ENCODE results near the gene NFIA.

Gene NFIA

GRCh38 chr1:61435226-61435625, 352.9 kb downstream of the NFIA start:
- DNase-seq (ENCODE audit: low read depth, low spot score), result no peak
- TF ChIP-seq, protein P1, sequence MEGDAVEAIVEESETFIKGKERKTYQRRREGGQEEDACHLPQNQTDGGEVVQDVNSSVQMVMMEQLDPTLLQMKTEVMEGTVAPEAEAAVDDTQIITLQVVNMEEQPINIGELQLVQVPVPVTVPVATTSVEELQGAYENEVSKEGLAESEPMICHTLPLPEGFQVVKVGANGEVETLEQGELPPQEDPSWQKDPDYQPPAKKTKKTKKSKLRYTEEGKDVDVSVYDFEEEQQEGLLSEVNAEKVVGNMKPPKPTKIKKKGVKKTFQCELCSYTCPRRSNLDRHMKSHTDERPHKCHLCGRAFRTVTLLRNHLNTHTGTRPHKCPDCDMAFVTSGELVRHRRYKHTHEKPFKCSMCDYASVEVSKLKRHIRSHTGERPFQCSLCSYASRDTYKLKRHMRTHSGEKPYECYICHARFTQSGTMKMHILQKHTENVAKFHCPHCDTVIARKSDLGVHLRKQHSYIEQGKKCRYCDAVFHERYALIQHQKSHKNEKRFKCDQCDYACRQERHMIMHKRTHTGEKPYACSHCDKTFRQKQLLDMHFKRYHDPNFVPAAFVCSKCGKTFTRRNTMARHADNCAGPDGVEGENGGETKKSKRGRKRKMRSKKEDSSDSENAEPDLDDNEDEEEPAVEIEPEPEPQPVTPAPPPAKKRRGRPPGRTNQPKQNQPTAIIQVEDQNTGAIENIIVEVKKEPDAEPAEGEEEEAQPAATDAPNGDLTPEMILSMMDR (IDR thresholded peaks at IDR 0.05; ENCODE audit: low read depth, low read length), result no peak
- in situ Hi-C loops (cut with HindIII; ENCODE audit: low sequenced_read_pairs), result no loop called here
- H3K4me3 ChIP-seq (ENCODE audit: low read depth, low read length), result no peak overlapping the region

DNA sequence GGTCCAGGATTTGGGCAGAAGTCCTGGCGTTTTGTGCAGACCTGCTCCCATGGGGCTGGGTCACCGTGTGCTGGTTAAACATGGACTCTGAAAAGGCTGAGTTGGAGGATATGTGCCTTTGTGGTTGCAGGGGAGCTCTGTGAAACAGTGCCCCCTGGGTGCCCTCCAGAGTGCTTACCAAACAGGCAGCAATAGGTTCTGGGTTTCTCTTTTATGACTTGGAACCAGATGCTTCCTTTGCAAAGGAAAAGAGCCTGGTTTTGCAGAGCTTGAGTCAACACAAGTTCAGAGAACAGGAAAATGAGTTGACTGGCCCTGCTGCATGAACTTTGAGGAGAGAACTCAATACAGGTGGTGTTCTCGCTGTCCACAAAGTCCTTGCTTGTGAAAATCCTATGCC, 353.7 kb downstream of the NFIA start:
- H3K4me3 ChIP-seq (ENCODE audit: low read depth, low read length), result no peak overlapping the region
- no peak for DNase-seq (ENCODE audit: low read depth, low spot score)
- TF ChIP-seq, protein P1 (IDR thresholded peaks at IDR 0.05; ENCODE audit: low read depth, low read length), result peak; percentile 11
- in situ Hi-C loops (cut with HindIII; ENCODE audit: low sequenced_read_pairs), result no loop called here

DNA sequence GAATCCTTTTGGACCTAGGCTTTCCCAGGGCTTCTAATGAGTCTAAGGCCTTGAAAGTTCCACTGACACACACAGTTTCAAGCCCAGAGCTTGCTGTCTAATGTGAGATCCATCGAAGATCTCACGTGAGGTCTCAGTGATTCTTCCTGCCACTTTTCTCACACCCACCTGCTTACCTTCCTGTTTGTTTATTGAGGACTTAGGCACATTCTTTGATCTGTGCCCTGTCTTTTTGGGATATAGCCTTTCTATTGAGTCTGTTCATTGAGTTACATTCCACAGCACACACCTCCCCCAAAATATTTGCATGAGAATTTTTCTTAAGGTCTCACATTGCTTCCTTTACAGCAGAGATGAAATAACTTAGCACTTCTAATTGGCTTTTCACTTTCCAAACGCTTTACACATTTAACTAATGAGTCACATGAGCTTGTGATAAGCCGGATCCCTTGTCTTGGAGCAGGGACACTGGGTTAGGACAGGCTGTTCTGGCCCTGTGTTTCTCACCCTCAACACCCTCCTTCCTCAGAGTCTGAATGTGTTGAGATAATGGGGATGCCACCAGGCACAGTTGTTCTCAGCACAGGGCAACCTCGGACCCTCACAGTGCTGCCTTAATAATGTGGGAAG, 354.2 kb downstream of the NFIA start:
- no peak overlapping the region for H3K4me3 ChIP-seq (ENCODE audit: low read depth, low read length)
- TF ChIP-seq, protein P1 (IDR thresholded peaks at IDR 0.05; ENCODE audit: low read depth, low read length), result no peak
- no peak for DNase-seq (ENCODE audit: low read depth, low spot score)
- in situ Hi-C loops (cut with HindIII; ENCODE audit: low sequenced_read_pairs), result no loop called here

DNA sequence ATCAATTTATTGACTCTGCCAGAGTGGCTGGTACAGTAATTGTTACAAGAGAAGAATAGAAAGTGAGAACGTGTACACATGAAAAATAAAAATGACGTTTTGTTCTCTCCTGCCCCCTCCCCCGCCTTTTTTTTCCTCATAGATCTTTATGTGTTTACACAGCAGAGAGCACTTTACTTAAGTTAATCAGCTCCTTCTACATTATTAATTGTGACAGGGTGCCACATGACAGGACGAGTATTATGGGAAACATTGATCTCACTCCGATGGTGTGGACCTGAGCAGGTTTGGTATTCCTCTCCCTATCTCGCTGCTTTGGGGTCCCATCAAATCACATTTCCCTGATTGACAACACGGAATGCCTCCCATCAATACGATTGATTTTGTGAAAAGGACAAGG, 356.9 kb downstream of the NFIA start:
- no peak overlapping the region for H3K4me3 ChIP-seq (ENCODE audit: low read depth, low read length)
- no peak for DNase-seq (ENCODE audit: low read depth, low spot score)
- in situ Hi-C loops (cut with HindIII; ENCODE audit: low sequenced_read_pairs), result no loop called here
- TF ChIP-seq, protein P1 (IDR thresholded peaks at IDR 0.05; ENCODE audit: low read depth, low read length), result no peak

DNA sequence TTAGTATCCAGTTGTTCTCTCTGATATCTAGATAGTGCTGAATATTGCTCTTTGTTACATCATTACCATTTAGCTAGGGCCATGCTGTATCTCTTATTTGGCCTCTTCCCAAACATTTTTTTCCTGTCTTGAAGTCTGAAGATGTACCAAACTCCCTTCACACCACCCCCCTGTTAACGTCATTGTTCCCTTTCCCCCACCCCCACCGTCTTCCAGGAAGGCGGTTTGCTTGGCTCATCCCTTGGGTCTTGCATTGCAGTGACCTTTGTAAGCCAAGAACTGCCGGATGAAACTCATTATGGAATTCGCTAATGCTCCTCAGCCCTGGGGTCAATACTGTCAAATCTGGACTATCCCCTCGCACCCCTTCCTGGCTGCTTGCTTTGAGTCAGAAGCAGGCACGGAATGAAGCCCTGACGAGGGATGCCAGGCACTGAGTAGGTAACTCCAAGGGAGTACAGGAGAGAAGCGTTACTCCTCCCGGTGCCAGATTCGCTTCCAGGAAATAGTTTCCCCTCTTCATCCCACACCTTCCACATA, 359.4 kb downstream of the NFIA start:
- in situ Hi-C loops (cut with HindIII; ENCODE audit: low sequenced_read_pairs), result no loop called here
- TF ChIP-seq, protein P1 (IDR thresholded peaks at IDR 0.05; ENCODE audit: low read depth, low read length), result no peak
- no peak overlapping the region for H3K4me3 ChIP-seq (ENCODE audit: low read depth, low read length)
- peak; percentile 57 for DNase-seq (ENCODE audit: low read depth, low spot score)

DNA sequence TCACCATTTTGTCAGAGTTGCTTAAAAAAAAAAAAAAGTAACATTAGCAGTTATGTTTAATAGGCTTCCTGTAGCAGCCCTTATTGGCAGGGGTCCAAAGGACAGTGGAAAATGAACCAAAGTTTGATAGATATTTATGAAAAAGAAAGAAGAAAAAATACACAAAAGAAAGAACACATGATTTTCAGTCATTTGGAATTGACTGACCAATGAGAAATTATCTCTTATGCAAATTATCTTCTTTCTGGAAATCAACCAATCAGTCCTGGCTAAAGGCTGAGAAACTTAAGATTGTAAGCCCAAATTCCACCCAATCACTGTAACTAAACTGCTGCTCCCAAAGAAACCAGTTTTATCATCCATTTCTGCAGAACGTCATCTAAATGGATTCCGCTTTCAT, 360.2 kb downstream of the NFIA start:
- no peak overlapping the region for H3K4me3 ChIP-seq (ENCODE audit: low read depth, low read length)
- no peak for DNase-seq (ENCODE audit: low read depth, low spot score)
- in situ Hi-C loops (cut with HindIII; ENCODE audit: low sequenced_read_pairs), result no loop called here
- TF ChIP-seq, protein P1 (IDR thresholded peaks at IDR 0.05; ENCODE audit: low read depth, low read length), result no peak

Measured in astrocyte of the spinal cord (primary cell).